Activated naive CD8-positive, alpha-beta T cell treated with anti-CD3 and anti-CD28 coated beads, Interleukin-2, amount 50 U/mL, for 24 hours (primary cell): ENCODE data around the gene NAA80.
A peak's percentile ranks its signal among the peaks of the same experiment; 100 is the strongest.

ENCODE experiments used
- ATAC-seq: fragments of 150-1000 bp; cut with Tn5 transposase; one replicate; pipeline ENCODE4 v1.10.0; 2021
- DNase-seq: peaks from one replicate; pipeline ENCODE4 v3.0.0; 2021
- H3K27ac Mint-ChIP-seq: one replicate; pipeline ENCODE4 v1.8.0; 2021; ENCODE audit warnings: mild to moderate bottlenecking, mixed read lengths
- H3K27me3 Mint-ChIP-seq: one replicate; pipeline ENCODE4 v1.8.0; 2021; ENCODE audit warnings: mixed read lengths
- H3K36me3 Mint-ChIP-seq: one replicate; pipeline ENCODE4 v1.8.0; 2021; ENCODE audit warnings: low read depth, mixed read lengths
- H3K4me1 Mint-ChIP-seq: one replicate; pipeline ENCODE4 v1.8.0; 2021; ENCODE audit warnings: mixed read lengths
- H3K4me3 Mint-ChIP-seq: one replicate; pipeline ENCODE4 v1.8.0; 2021; ENCODE audit warnings: mild to moderate bottlenecking, moderate library complexity, mixed read lengths
- H3K9me3 Mint-ChIP-seq: one replicate; pipeline ENCODE4 v1.8.0; 2021; ENCODE audit warnings: mixed read lengths

The NAA80 gene

GRCh38 chr3:50298836-50299637 is at the start of gene NAA80, which contains the start of gene HYAL3:
Gene NAA80 (minus strand): TSS chr3:50299405. CDS start chr3:50297463, 1,942 bp downstream.
Gene HYAL3 (minus strand): TSS chr3:50299405. CDS start chr3:50295602, 3,803 bp downstream.
- no peaks in the 10 kb centered on the region for H3K9me3 Mint-ChIP-seq
- peak within 1 kb of the TSS; percentile 99 for H3K27ac Mint-ChIP-seq
- H3K4me1 Mint-ChIP-seq = peaks cover 24% of the 10 kb centered on the region
- H3K4me3 Mint-ChIP-seq = peak within 1 kb of the TSS; percentile 99
- H3K27me3 Mint-ChIP-seq = no peaks in the 10 kb centered on the region
- H3K36me3 Mint-ChIP-seq = no peaks in the 10 kb centered on the region
- ATAC-seq (peak; percentile 86), DNase-seq (peak; percentile 99)

GRCh38 chr3:50347187-50347813 is 48.1 kb upstream of the NAA80 start:
- Mint-ChIP-seq H3K4me3 (no peak overlapping the region), H3K4me1 (peaks cover 48% of the 10 kb centered on the region), H3K36me3 (peaks cover 11% of the 10 kb centered on the region), H3K27me3 (no peaks in the 10 kb centered on the region), H3K9me3 (no peaks in the 10 kb centered on the region), H3K27ac (peak overlapping the region; percentile 54)
- no peak for ATAC-seq
- peak; percentile 74 for DNase-seq

GRCh38 chr3:50345586-50346234 is 46.5 kb upstream of the NAA80 start, which contains the start of gene ZMYND10:
Gene ZMYND10 (minus strand): TSS chr3:50345732. CDS start chr3:50345579, 153 bp downstream.
- Mint-ChIP-seq H3K4me1 (peaks cover 48% of the 10 kb centered on the region), H3K4me3 (peak within 1 kb of the TSS; percentile 65), H3K9me3 (no peaks in the 10 kb centered on the region), H3K36me3 (peaks cover 9% of the 10 kb centered on the region), H3K27ac (no peak within 1 kb of the TSS), H3K27me3 (no peaks in the 10 kb centered on the region)
- ATAC-seq (peak; percentile 12), DNase-seq (peak; percentile 82)

GRCh38 chr3:50345008-50345407 is 45.8 kb upstream of the NAA80 start:
- H3K27ac Mint-ChIP-seq = no peak overlapping the region
- H3K9me3 Mint-ChIP-seq = no peaks in the 10 kb centered on the region
- no peaks in the 10 kb centered on the region for H3K27me3 Mint-ChIP-seq
- no peak for ATAC-seq
- no peak for DNase-seq
- H3K36me3 Mint-ChIP-seq = peaks cover 8% of the 10 kb centered on the region
- H3K4me3 Mint-ChIP-seq = no peak overlapping the region
- H3K4me1 Mint-ChIP-seq = peaks cover 44% of the 10 kb centered on the region

- Mint-ChIP-seq H3K4me3 (no peak overlapping the region), H3K4me1 (peaks cover 46% of the 10 kb centered on the region), H3K27me3 (no peaks in the 10 kb centered on the region), H3K9me3 (no peaks in the 10 kb centered on the region), H3K27ac (no peak overlapping the region), H3K36me3 (peaks cover 22% of the 10 kb centered on the region)
- ATAC-seq (no peak), DNase-seq (no peak)
Observed at GRCh38 chr3:50342813-50343633, 43.8 kb upstream of the NAA80 start.

- Mint-ChIP-seq H3K36me3 (peaks cover 18% of the 10 kb centered on the region), H3K4me3 (no peak overlapping the region), H3K27me3 (no peaks in the 10 kb centered on the region), H3K9me3 (no peaks in the 10 kb centered on the region), H3K27ac (no peak overlapping the region), H3K4me1 (peaks cover 40% of the 10 kb centered on the region)
- ATAC-seq (no peak), DNase-seq (no peak)
Observed at GRCh38 chr3:50341996-50342650, 42.9 kb upstream of the NAA80 start.

- Mint-ChIP-seq H3K4me3 (peak overlapping the region; percentile 98), H3K9me3 (no peaks in the 10 kb centered on the region), H3K4me1 (peaks cover 40% of the 10 kb centered on the region), H3K27me3 (no peaks in the 10 kb centered on the region), H3K27ac (no peak overlapping the region), H3K36me3 (peaks cover 20% of the 10 kb centered on the region)
- no peak for DNase-seq
- no peak for ATAC-seq
Observed at GRCh38 chr3:50341537-50341936, 42.3 kb upstream of the NAA80 start.

- Mint-ChIP-seq H3K27ac (peak within 1 kb of the TSS; percentile 98), H3K27me3 (no peaks in the 10 kb centered on the region), H3K9me3 (no peaks in the 10 kb centered on the region), H3K36me3 (peaks cover 29% of the 10 kb centered on the region), H3K4me1 (peaks cover 44% of the 10 kb centered on the region), H3K4me3 (peak within 1 kb of the TSS; percentile 98)
- ATAC-seq (peak; percentile 51), DNase-seq (peak; percentile 84)
Observed at GRCh38 chr3:50340448-50341329, 41.5 kb upstream of the NAA80 start, which contains the start of gene RASSF1. Gene RASSF1 (minus strand): TSS chr3:50340836. CDS start chr3:50340805, 31 bp downstream.

GRCh38 chr3:50340147-50340447 is 40.9 kb upstream of the NAA80 start:
- Mint-ChIP-seq H3K27me3 (no peaks in the 10 kb centered on the region), H3K4me1 (peaks cover 47% of the 10 kb centered on the region), H3K36me3 (peaks cover 35% of the 10 kb centered on the region), H3K9me3 (no peaks in the 10 kb centered on the region), H3K4me3 (peak overlapping the region; percentile 98), H3K27ac (peak overlapping the region; percentile 98)
- ATAC-seq (no peak), DNase-seq (no peak)

- Mint-ChIP-seq H3K27me3 (no peaks in the 10 kb centered on the region), H3K27ac (peak overlapping the region; percentile 98), H3K4me1 (peaks cover 52% of the 10 kb centered on the region), H3K4me3 (peak overlapping the region; percentile 98), H3K36me3 (peaks cover 37% of the 10 kb centered on the region), H3K9me3 (no peaks in the 10 kb centered on the region)
- ATAC-seq = no peak
- DNase-seq = no peak
Observed at GRCh38 chr3:50339485-50340146, 40.4 kb upstream of the NAA80 start.

GRCh38 chr3:50338965-50339364 is 39.8 kb upstream of the NAA80 start:
- peak overlapping the region; percentile 98 for H3K27ac Mint-ChIP-seq
- peaks cover 44% of the 10 kb centered on the region for H3K36me3 Mint-ChIP-seq
- no peaks in the 10 kb centered on the region for H3K27me3 Mint-ChIP-seq

GRCh38 chr3:50337175-50337861 is 38.1 kb upstream of the NAA80 start:
- Mint-ChIP-seq H3K27me3 (no peaks in the 10 kb centered on the region), H3K4me1 (peaks cover 64% of the 10 kb centered on the region), H3K4me3 (peak overlapping the region; percentile 98), H3K27ac (peak overlapping the region; percentile 98), H3K9me3 (no peaks in the 10 kb centered on the region), H3K36me3 (peaks cover 54% of the 10 kb centered on the region)
- peak; percentile 70 for ATAC-seq
- peak; percentile 98 for DNase-seq

More at GRCh38 chr3:50338965-50339364, 39.8 kb upstream of the NAA80 start:
- DNase-seq = no peak
- ATAC-seq = no peak
- Mint-ChIP-seq H3K9me3 (no peaks in the 10 kb centered on the region), H3K4me1 (peaks cover 58% of the 10 kb centered on the region), H3K4me3 (peak overlapping the region; percentile 98)
